WTC11 (cell line): ENCODE measurements around the gene GSG1L. TPM values are rescaled to one million over a fixed set of nuclear protein-coding genes. Genes with fewer than 3 reads are reported as not detected.

ENCODE experiments used
- ATAC-seq: fragments of 200-7000 bp; cut with Tn5 transposase; 2 replicates; pipeline ENCODE4 v1.10.0; 2021; ENCODE audit warnings: mild to moderate bottlenecking, moderate library complexity
- CTCF ChIA-PET: fragments of 300-600 bp; sonication (Branson Sonifier 250); formaldehyde crosslinking; loops from one replicate; lab custom pipeline; 2021; ENCODE audit warnings: antibody characterized with exemption; lab: Charles Lee
- POLR2A ChIA-PET: fragments of 350-600 bp; sonication (Branson Sonifier 250); formaldehyde crosslinking; loops from one replicate; lab custom pipeline; 2021; ENCODE audit warnings: antibody characterized with exemption; lab: Charles Lee
- DNase-seq: peaks from one replicate; pipeline ENCODE4 v3.0.0; 2021; ENCODE audit warnings: low spot score
- H3K27ac Mint-ChIP-seq: 2 replicates; pipeline ENCODE4 v1.8.0; 2021; ENCODE audit warnings: mixed read lengths
- H3K27me3 Mint-ChIP-seq: 2 replicates; pipeline ENCODE4 v1.8.0; 2021; ENCODE audit warnings: low read depth, mild to moderate bottlenecking, moderate library complexity, mixed read lengths
- H3K36me3 Mint-ChIP-seq: 2 replicates; pipeline ENCODE4 v1.8.0; 2021; ENCODE audit warnings: mixed read lengths
- H3K4me1 Mint-ChIP-seq: 2 replicates; pipeline ENCODE4 v1.8.0; 2022; ENCODE audit warnings: mixed read lengths
- H3K4me3 Mint-ChIP-seq: 2 replicates; pipeline ENCODE4 v1.8.0; 2021; ENCODE audit warnings: mild to moderate bottlenecking, moderate library complexity, mixed read lengths
- H3K9me3 Mint-ChIP-seq: 2 replicates; pipeline ENCODE4 v1.8.0; 2021; ENCODE audit warnings: mixed read lengths
- AR ChIP-seq: fragments of 250-450 bp; sonication (Bioruptor Pico); IDR thresholded peaks from 2 replicates; pipeline ENCODE4 v1.9.0; 2021; ENCODE audit warnings: mild to moderate bottlenecking
- ATF3 ChIP-seq: sonication (generic); formaldehyde crosslinking; conservative IDR thresholded peaks from 2 replicates; pipeline ENCODE4 v1.8.1; 2022; ENCODE audit warnings: mild to moderate bottlenecking, missing genetic modification reagents
- CDX4 ChIP-seq: fragments of 250-450 bp; sonication (Bioruptor Pico); IDR thresholded peaks from 2 replicates; pipeline ENCODE4 v1.9.0; 2021; ENCODE audit warnings: moderate library complexity, mild to moderate bottlenecking, inconsistent platforms, borderline replicate concordance
- CTCF ChIP-seq: fragments of 200-600 bp; IDR thresholded peaks from 2 replicates; pipeline ENCODE4 v1.8.0; 2022; ENCODE audit warnings: antibody characterized with exemption
- E2F4 ChIP-seq: sonication (generic); formaldehyde crosslinking; IDR thresholded peaks from 2 replicates; pipeline ENCODE4 v1.8.1; 2022; ENCODE audit warnings: low read depth, mild to moderate bottlenecking, moderate library complexity, missing genetic modification reagents, borderline replicate concordance
- EMX1 ChIP-seq: fragments of 250-450 bp; sonication (Bioruptor Pico); IDR thresholded peaks from 2 replicates; pipeline ENCODE4 v1.8.0; 2021; ENCODE audit warnings: mild to moderate bottlenecking
- ERG ChIP-seq: fragments of 250-450 bp; sonication (Bioruptor Pico); IDR thresholded peaks from 2 replicates; pipeline ENCODE4 v1.8.0; 2021; ENCODE audit warnings: mild to moderate bottlenecking
- GRHL2 ChIP-seq: fragments of 250-450 bp; sonication (Bioruptor Pico); IDR thresholded peaks from 2 replicates; pipeline ENCODE4 v1.8.0; 2022; ENCODE audit warnings: mild to moderate bottlenecking, moderate library complexity; ENCODE audit not compliant: insufficient replicate concordance, severe bottlenecking
- IRF2 ChIP-seq: sonication (generic); formaldehyde crosslinking; IDR thresholded peaks from 2 replicates; pipeline ENCODE4 v1.8.0; 2022; ENCODE audit warnings: low read depth, missing genetic modification reagents, borderline replicate concordance
- JUN ChIP-seq: sonication (generic); formaldehyde crosslinking; IDR thresholded peaks from 2 replicates; pipeline ENCODE4 v1.8.0; 2023; ENCODE audit warnings: mild to moderate bottlenecking, missing genetic modification reagents
- MLX ChIP-seq: sonication (generic); formaldehyde crosslinking; IDR thresholded peaks from 2 replicates; pipeline ENCODE4 v1.8.1; 2023; ENCODE audit warnings: mild to moderate bottlenecking, missing genetic modification reagents, moderate library complexity
- NFATC4 ChIP-seq: fragments of 250-450 bp; sonication (Bioruptor Pico); IDR thresholded peaks from 2 replicates; pipeline ENCODE4 v1.9.0; 2021; ENCODE audit warnings: mild to moderate bottlenecking
- NR2C2 ChIP-seq: sonication (generic); formaldehyde crosslinking; IDR thresholded peaks from 2 replicates; pipeline ENCODE4 v1.8.0; 2022; ENCODE audit warnings: mild to moderate bottlenecking, missing genetic modification reagents
- NR3C1 ChIP-seq: sonication (generic); formaldehyde crosslinking; conservative IDR thresholded peaks from 2 replicates; pipeline ENCODE4 v1.8.1; 2023; ENCODE audit warnings: low read depth, mild to moderate bottlenecking, missing genetic modification reagents
- SOX15 ChIP-seq: fragments of 250-450 bp; sonication (Bioruptor Pico); IDR thresholded peaks from 2 replicates; pipeline ENCODE4 v1.9.0; 2021; ENCODE audit warnings: mild to moderate bottlenecking
- TCF7 ChIP-seq: sonication (generic); formaldehyde crosslinking; IDR thresholded peaks from 2 replicates; pipeline ENCODE4 v1.8.0; 2022; ENCODE audit warnings: mild to moderate bottlenecking, low read depth, missing genetic modification reagents, moderate library complexity
- USF2 ChIP-seq: sonication (generic); formaldehyde crosslinking; IDR thresholded peaks from 2 replicates; pipeline ENCODE4 v1.8.1; 2023; ENCODE audit warnings: mild to moderate bottlenecking, missing genetic modification reagents, moderate library complexity
- ZNF138 ChIP-seq: sonication (generic); formaldehyde crosslinking; conservative IDR thresholded peaks from 2 replicates; pipeline ENCODE4 v1.8.1; 2022; ENCODE audit warnings: mild to moderate bottlenecking, moderate library complexity, missing genetic modification reagents
- ZNF423 ChIP-seq: fragments of 250-450 bp; sonication (Bioruptor Pico); IDR thresholded peaks from 2 replicates; pipeline ENCODE4 v2.1.2; 2022; ENCODE audit warnings: mild to moderate bottlenecking, moderate library complexity
- ZNF671 ChIP-seq: fragments of 250-450 bp; sonication (Bioruptor Pico); IDR thresholded peaks from 2 replicates; pipeline ENCODE4 v1.8.0; 2021; ENCODE audit warnings: mild to moderate bottlenecking
- total RNA-seq: library from RNA; stranded (reverse); gene quantifications from 3 replicates; pipeline ENCODE4 v1.2.3, GENCODE V29; 2021

GSG1L gene
- total RNA-seq, 1 experiment from 2014 or later = 0.28 TPM

GRCh38 chr16:27961296-27961620, 102.3 kb downstream of the GSG1L start:
- peaks cover 11% of the 10 kb centered on the region for H3K27me3 Mint-ChIP-seq
- H3K4me3 Mint-ChIP-seq = no peak overlapping the region
- ATAC-seq = no peak

GRCh38 chr16:27960619-27961295, 102.8 kb downstream of the GSG1L start:
- ChIA-PET POLR2A (interaction anchor here (0.6 kb wide), 1 partner anchor 215 kb away, joined by 3 read pairs; no protein-coding TSS in a partner anchor), CTCF (interaction anchor here (2.2 kb wide), 1 partner anchor 12 kb away, joined by 6 read pairs; no protein-coding TSS in a partner anchor)
- no peak for DNase-seq
- no peak overlapping the region for H3K27ac Mint-ChIP-seq
- no peak for ATAC-seq
- no peak overlapping the region for H3K4me3 Mint-ChIP-seq
- no peaks in the 10 kb centered on the region for H3K4me1 Mint-ChIP-seq
- peaks cover 9% of the 10 kb centered on the region for H3K27me3 Mint-ChIP-seq
- peaks cover 4% of the 10 kb centered on the region for H3K36me3 Mint-ChIP-seq
- TF ChIP-seq ZNF671 (CRISPR knock-in tag) = no peak
- TF ChIP-seq USF2 (CRISPR knock-in tag) = no peak
- no peak for TF ChIP-seq ERG (CRISPR knock-in tag)
- TF ChIP-seq ATF3 = no peak
- TF ChIP-seq NFATC4 (CRISPR knock-in tag) = no peak
- no peak for TF ChIP-seq TCF7 (CRISPR knock-in tag)
- no peak for TF ChIP-seq CTCF
- no peak for TF ChIP-seq AR (CRISPR knock-in tag)
- no peak for TF ChIP-seq JUN (CRISPR knock-in tag)
- H3K9me3 Mint-ChIP-seq = peaks cover 15% of the 10 kb centered on the region

More at GRCh38 chr16:27961296-27961620, 102.3 kb downstream of the GSG1L start:
- ChIA-PET POLR2A (interaction anchor here (0.6 kb wide), 1 partner anchor 216 kb away, joined by 3 read pairs; no protein-coding TSS in a partner anchor), CTCF (interaction anchor here (2.2 kb wide), 1 partner anchor 11 kb away, joined by 6 read pairs; no protein-coding TSS in a partner anchor)
- no peak for DNase-seq
- peaks cover 14% of the 10 kb centered on the region for H3K9me3 Mint-ChIP-seq
- H3K27ac Mint-ChIP-seq = no peak overlapping the region
- H3K36me3 Mint-ChIP-seq = peaks cover 4% of the 10 kb centered on the region
- TF ChIP-seq EMX1 (CRISPR knock-in tag) = no peak
- no peak for TF ChIP-seq NR2C2
- TF ChIP-seq CDX4 (CRISPR knock-in tag) = no peak
- no peaks in the 10 kb centered on the region for H3K4me1 Mint-ChIP-seq

- ATAC-seq (no peak), DNase-seq (no peak)
- H3K4me1 Mint-ChIP-seq = no peaks in the 10 kb centered on the region
- POLR2A ChIA-PET = interaction anchor here (0.6 kb wide), 1 partner anchor 213 kb away, joined by 3 read pairs; no protein-coding TSS in a partner anchor
- H3K27ac Mint-ChIP-seq = no peak overlapping the region
- CTCF ChIA-PET = interaction anchor here (2.2 kb wide), 1 partner anchor 12 kb away, joined by 6 read pairs; no protein-coding TSS in a partner anchor
- H3K4me3 Mint-ChIP-seq = no peak overlapping the region
- H3K36me3 Mint-ChIP-seq = peaks cover 10% of the 10 kb centered on the region
- H3K27me3 Mint-ChIP-seq = peaks cover 11% of the 10 kb centered on the region
- H3K9me3 Mint-ChIP-seq = peaks cover 24% of the 10 kb centered on the region
- TF ChIP-seq NR3C1 (no peak), USF2 (CRISPR knock-in tag) (no peak), SOX15 (CRISPR knock-in tag) (no peak), MLX (CRISPR knock-in tag) (no peak), IRF2 (no peak), ZNF423 (CRISPR knock-in tag) (no peak), TCF7 (CRISPR knock-in tag) (no peak), GRHL2 (no peak), ZNF138 (CRISPR knock-in tag) (no peak), E2F4 (CRISPR knock-in tag) (no peak)
Observed at GRCh38 chr16:27959914-27960313, 103.6 kb downstream of the GSG1L start.
